Upper lobe of left lung (tissue), 4 donors: ENCODE measurements around the gene LAMTOR1.

ENCODE experiments used
- EP300 ChIP-seq, 4 donors: sonication (generic); formaldehyde crosslinking; IDR thresholded peaks; one replicate each; pipeline ENCODE4 v1.5.1; 2017; ENCODE audit warnings: antibody characterized with exemption in 4 of 4, control low read depth in 2 of 4
- POLR2A ChIP-seq, 4 donors: fragments of 450-650 bp; IDR thresholded peaks; one replicate each; pipeline ENCODE4 v1.5.1; 2016 to 2017; ENCODE audit warnings: antibody characterized with exemption in 4 of 4, mild to moderate bottlenecking in 2 of 4

DNA sequence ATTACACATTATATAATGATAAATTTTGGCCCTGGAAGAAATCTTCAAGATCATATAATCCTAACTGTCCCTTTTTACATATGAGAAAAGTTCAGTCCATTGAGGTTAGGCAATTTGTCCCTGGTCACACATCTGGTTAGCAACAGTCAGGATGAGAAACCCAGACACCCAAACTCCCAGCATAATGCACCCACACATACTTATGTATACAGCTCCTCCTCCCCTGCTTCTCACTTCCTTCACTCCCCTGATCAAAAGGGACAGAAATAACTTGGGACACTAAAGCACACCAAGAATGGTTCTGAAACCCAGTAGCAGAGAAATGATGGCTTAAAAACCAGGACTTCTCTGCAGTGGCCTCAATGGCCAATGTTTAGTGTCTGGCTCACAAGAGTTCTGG is 33.9 kb downstream of the LAMTOR1 start:
- TF ChIP-seq POLR2A (IDR thresholded peaks at IDR 0.05), result no peak
- TF ChIP-seq EP300 (IDR thresholded peaks at IDR 0.05), result no peak
